ENCODE results near the gene ELFN1. TPM values are rescaled to one million over a fixed set of nuclear protein-coding genes. Genes with fewer than 3 reads are reported as not detected.

The ELFN1 gene
- polyA plus RNA-seq, 1 donor (not counting 4 experiments of a cell fraction or from before 2014, with no cell fraction given), result 0.03 TPM

DNA sequence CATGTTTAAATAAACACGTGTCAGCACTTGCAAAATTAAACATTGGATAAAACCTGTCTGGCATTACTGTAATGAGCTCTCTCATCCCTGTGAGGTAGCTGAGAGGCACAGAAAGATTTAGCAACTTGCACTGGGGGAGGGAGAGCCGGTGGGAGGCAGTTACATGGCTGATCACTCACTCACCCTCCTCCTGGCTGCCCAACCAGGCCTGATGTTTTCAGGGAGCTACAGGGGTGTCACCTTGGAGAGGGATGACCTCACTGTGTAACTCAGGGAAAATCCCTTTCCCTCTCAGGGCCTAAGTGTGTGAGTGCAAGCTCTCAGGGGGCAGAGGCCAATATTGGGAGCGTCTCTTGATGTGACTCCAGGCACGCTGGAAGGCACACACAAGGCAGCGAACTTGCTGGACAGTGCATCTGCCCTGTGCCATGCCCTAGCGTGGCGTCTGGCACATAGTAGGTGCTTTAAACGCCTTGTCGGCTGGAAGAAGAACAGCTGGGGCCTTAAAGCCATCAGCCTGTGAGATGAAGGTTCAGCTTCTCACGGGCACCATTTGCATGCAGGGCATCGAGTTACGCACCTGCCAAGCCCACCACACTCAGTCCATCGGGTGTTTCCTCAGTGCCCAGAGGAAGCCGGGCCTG lies 51.1 kb downstream of the ELFN1 start:
- Histone ChIP-seq H2AFZ (ENCODE audit: control insufficient read depth, low read length) (no peak overlapping the region), H3K27me3 (ENCODE audit: control insufficient read depth, extremely low read depth, insufficient read depth, low read length) (peaks cover 30% of the 10 kb centered on the region), H3K9me3 (ENCODE audit: control insufficient read depth, low read depth, low read length) (no peaks in the 10 kb centered on the region), H3K4me2 (ENCODE audit: control insufficient read depth, extremely low read depth, insufficient read depth, low read depth, low read length) (no peak overlapping the region), H3K27ac (ENCODE audit: control insufficient read depth, insufficient read depth, low read length) (no peak overlapping the region), H4K20me1 (ENCODE audit: control insufficient read depth, extremely low read depth, insufficient read depth, low read length) (no peaks in the 10 kb centered on the region), H3K4me3 (ENCODE audit: control insufficient read depth in 2 of 3, extremely low read depth in 1 of 3, insufficient read depth in 2 of 3, low read depth in 1 of 3, low read length in 3 of 3) (no peak overlapping the region), H3K9ac (ENCODE audit: control insufficient read depth, extremely low read depth, insufficient read depth, low read length) (no peak overlapping the region), H3K4me1 (ENCODE audit: control insufficient read depth, extremely low read depth, insufficient read depth, low read length) (peaks cover 10% of the 10 kb centered on the region), H3K79me2 (ENCODE audit: control insufficient read depth, insufficient read depth, low read length) (no peaks in the 10 kb centered on the region), H3K9me1 (ENCODE audit: control insufficient read depth, extremely low read depth, insufficient read depth, low read length) (no peaks in the 10 kb centered on the region), H3K36me3 (ENCODE audit: control insufficient read depth in 2 of 2, extremely low read depth in 1 of 2, insufficient read depth in 2 of 2, low read length in 2 of 2) (no peaks in the 10 kb centered on the region)
- dilution Hi-C loops (cut with MboI; ENCODE audit: extremely low pct_ligation_motif_present, low sequenced_read_pairs), result no loop called here
- DNase-seq (ENCODE audit: low read depth, low spot score) (no peak), FAIRE-seq (no peak)
- TF ChIP-seq EZH2 (IDR thresholded peaks at IDR 0.05; ENCODE audit: low read length), result no peak
- TF ChIP-seq, protein P1, sequence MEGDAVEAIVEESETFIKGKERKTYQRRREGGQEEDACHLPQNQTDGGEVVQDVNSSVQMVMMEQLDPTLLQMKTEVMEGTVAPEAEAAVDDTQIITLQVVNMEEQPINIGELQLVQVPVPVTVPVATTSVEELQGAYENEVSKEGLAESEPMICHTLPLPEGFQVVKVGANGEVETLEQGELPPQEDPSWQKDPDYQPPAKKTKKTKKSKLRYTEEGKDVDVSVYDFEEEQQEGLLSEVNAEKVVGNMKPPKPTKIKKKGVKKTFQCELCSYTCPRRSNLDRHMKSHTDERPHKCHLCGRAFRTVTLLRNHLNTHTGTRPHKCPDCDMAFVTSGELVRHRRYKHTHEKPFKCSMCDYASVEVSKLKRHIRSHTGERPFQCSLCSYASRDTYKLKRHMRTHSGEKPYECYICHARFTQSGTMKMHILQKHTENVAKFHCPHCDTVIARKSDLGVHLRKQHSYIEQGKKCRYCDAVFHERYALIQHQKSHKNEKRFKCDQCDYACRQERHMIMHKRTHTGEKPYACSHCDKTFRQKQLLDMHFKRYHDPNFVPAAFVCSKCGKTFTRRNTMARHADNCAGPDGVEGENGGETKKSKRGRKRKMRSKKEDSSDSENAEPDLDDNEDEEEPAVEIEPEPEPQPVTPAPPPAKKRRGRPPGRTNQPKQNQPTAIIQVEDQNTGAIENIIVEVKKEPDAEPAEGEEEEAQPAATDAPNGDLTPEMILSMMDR (optimal IDR thresholded peaks at IDR 0.05 in 1 of 3, IDR thresholded peaks at IDR 0.05 in 1 of 3, conservative IDR thresholded peaks at IDR 0.05 in 1 of 3; ENCODE audit: extremely low read depth in 1 of 3, insufficient read depth in 2 of 3, low read length in 3 of 3), result no peak

DNA sequence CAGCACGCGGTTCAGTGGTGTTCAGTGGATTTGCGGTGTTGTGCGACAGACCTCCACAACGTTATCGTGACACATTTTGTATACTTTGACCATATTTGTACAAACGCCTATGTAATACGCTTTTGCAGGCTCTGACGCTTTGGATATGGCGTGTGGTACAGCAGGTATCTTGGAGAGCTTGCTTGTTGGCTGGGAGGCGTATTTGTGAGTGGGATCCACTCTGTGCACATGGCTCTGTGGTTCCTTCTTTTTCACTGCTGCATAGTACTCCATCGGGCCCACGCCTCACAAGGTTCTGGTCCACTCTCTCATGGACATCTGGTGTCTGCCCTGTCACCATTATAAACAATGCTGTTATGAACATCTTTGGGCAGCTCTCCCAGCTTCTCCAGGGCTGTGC lies 53.2 kb downstream of the ELFN1 start:
- Histone ChIP-seq H2AFZ (ENCODE audit: control insufficient read depth, low read length) (no peak overlapping the region), H3K36me3 (ENCODE audit: control insufficient read depth in 2 of 2, extremely low read depth in 1 of 2, insufficient read depth in 2 of 2, low read length in 2 of 2) (no peaks in the 10 kb centered on the region), H3K27ac (ENCODE audit: control insufficient read depth, insufficient read depth, low read length) (no peak overlapping the region), H3K9me3 (ENCODE audit: control insufficient read depth, low read depth, low read length) (no peaks in the 10 kb centered on the region), H3K4me2 (ENCODE audit: control insufficient read depth, extremely low read depth, insufficient read depth, low read depth, low read length) (no peak overlapping the region), H3K9ac (ENCODE audit: control insufficient read depth, extremely low read depth, insufficient read depth, low read length) (no peak overlapping the region), H3K4me1 (ENCODE audit: control insufficient read depth, extremely low read depth, insufficient read depth, low read length) (no peaks in the 10 kb centered on the region), H4K20me1 (ENCODE audit: control insufficient read depth, extremely low read depth, insufficient read depth, low read length) (no peaks in the 10 kb centered on the region), H3K27me3 (ENCODE audit: control insufficient read depth, extremely low read depth, insufficient read depth, low read length) (peaks cover 43% of the 10 kb centered on the region), H3K9me1 (ENCODE audit: control insufficient read depth, extremely low read depth, insufficient read depth, low read length) (no peaks in the 10 kb centered on the region), H3K4me3 (ENCODE audit: control insufficient read depth in 2 of 3, extremely low read depth in 1 of 3, insufficient read depth in 2 of 3, low read depth in 1 of 3, low read length in 3 of 3) (no peak overlapping the region), H3K79me2 (ENCODE audit: control insufficient read depth, insufficient read depth, low read length) (no peaks in the 10 kb centered on the region)
- no peak for FAIRE-seq
- dilution Hi-C loops (cut with MboI; ENCODE audit: extremely low pct_ligation_motif_present, low sequenced_read_pairs), result no loop called here
- DNase-seq (ENCODE audit: low read depth, low spot score), result no peak
- TF ChIP-seq, protein P1 (optimal IDR thresholded peaks at IDR 0.05 in 1 of 3, IDR thresholded peaks at IDR 0.05 in 1 of 3, conservative IDR thresholded peaks at IDR 0.05 in 1 of 3; ENCODE audit: extremely low read depth in 1 of 3, insufficient read depth in 2 of 3, low read length in 3 of 3), result no peak
- TF ChIP-seq EZH2 (IDR thresholded peaks at IDR 0.05; ENCODE audit: low read length), result no peak

Measured in keratinocyte (primary cell).